ENCODE measurements around the gene LYPD3.

LYPD3 gene

GRCh38 chr19:43501661-43502418 is 36.4 kb upstream of the LYPD3 start:
- POLR2A ChIA-PET, result no interaction called here
- no peak for DNase-seq (ENCODE audit: low read depth, low spot score)
- no peak for TF ChIP-seq CTCF (IDR thresholded peaks at IDR 0.05; ENCODE audit: insufficient read depth, low read length, missing control alignments)
- CTCF ChIA-PET, result interaction anchor here (1.1 to 12.9 kb wide), 5 partner anchors 9 to 54 kb away, joined by 3 to 95 read pairs (median 4); no protein-coding TSS in a partner anchor
- no peak overlapping the region for H3K4me3 ChIP-seq (ENCODE audit: low read depth, low read length)

GRCh38 chr19:43499042-43499441 is 33.6 kb upstream of the LYPD3 start:
- DNase-seq (ENCODE audit: low read depth, low spot score), result no peak
- CTCF ChIA-PET, result interaction anchor here (1.4 to 12.9 kb wide), 3 partner anchors 20 to 51 kb away, joined by 3 to 95 read pairs (median 5); no protein-coding TSS in a partner anchor
- no peak overlapping the region for H3K4me3 ChIP-seq (ENCODE audit: low read depth, low read length)
- POLR2A ChIA-PET, result no interaction called here
- no peak for TF ChIP-seq CTCF (IDR thresholded peaks at IDR 0.05; ENCODE audit: insufficient read depth, low read length, missing control alignments)

- no peak for DNase-seq (ENCODE audit: low read depth, low spot score)
- no peak for TF ChIP-seq CTCF (IDR thresholded peaks at IDR 0.05; ENCODE audit: insufficient read depth, low read length, missing control alignments)
- POLR2A ChIA-PET, result no interaction called here
- H3K4me3 ChIP-seq (ENCODE audit: low read depth, low read length), result no peak overlapping the region
- CTCF ChIA-PET, result interaction anchor here (1.2 to 2.0 kb wide), 2 partner anchors 24 to 51 kb away, joined by 4 to 5 read pairs; no protein-coding TSS in a partner anchor
Measured at GRCh38 chr19:43498233-43498842, 32.9 kb upstream of the LYPD3 start.

- ChIA-PET CTCF (interaction anchor here (0.8 to 2.9 kb wide), 4 partner anchors 21 to 50 kb away, joined by 3 to 15 read pairs (median 9); no protein-coding TSS in a partner anchor), POLR2A (no interaction called here)
- TF ChIP-seq CTCF (IDR thresholded peaks at IDR 0.05; ENCODE audit: insufficient read depth, low read length, missing control alignments), result no peak
- DNase-seq (ENCODE audit: low read depth, low spot score), result no peak
- H3K4me3 ChIP-seq (ENCODE audit: low read depth, low read length), result no peak overlapping the region
Measured at GRCh38 chr19:43496960-43497359, 31.6 kb upstream of the LYPD3 start.

- ChIA-PET CTCF (interaction anchor here (0.8 to 2.9 kb wide), 3 partner anchors 12 to 48 kb away, joined by 3 to 15 read pairs (median 13); no protein-coding TSS in a partner anchor), POLR2A (no interaction called here)
- no peak for DNase-seq (ENCODE audit: low read depth, low spot score)
- H3K4me3 ChIP-seq (ENCODE audit: low read depth, low read length), result no peak overlapping the region
- no peak for TF ChIP-seq CTCF (IDR thresholded peaks at IDR 0.05; ENCODE audit: insufficient read depth, low read length, missing control alignments)
Measured at GRCh38 chr19:43495082-43495481, 29.7 kb upstream of the LYPD3 start.

GRCh38 chr19:43490759-43491158 is 25.4 kb upstream of the LYPD3 start:
- DNase-seq (ENCODE audit: low read depth, low spot score), result no peak
- no peak overlapping the region for H3K4me3 ChIP-seq (ENCODE audit: low read depth, low read length)
- POLR2A ChIA-PET, result no interaction called here
- CTCF ChIA-PET, result interaction anchor here (1.0 to 1.7 kb wide), 4 partner anchors 11 to 44 kb away, joined by 3 to 6 read pairs (median 4); partner anchors contain the start of gene PHLDB3
- no peak for TF ChIP-seq CTCF (IDR thresholded peaks at IDR 0.05; ENCODE audit: insufficient read depth, low read length, missing control alignments)

Measured in AG04449 (cell line).